ENCODE results near the gene COL15A1. TPM values are rescaled to one million over a fixed set of nuclear protein-coding genes. Genes with fewer than 3 reads are reported as not detected.

Gene COL15A1
- polyA plus RNA-seq, 1 experiment = 3.2 TPM

DNA sequence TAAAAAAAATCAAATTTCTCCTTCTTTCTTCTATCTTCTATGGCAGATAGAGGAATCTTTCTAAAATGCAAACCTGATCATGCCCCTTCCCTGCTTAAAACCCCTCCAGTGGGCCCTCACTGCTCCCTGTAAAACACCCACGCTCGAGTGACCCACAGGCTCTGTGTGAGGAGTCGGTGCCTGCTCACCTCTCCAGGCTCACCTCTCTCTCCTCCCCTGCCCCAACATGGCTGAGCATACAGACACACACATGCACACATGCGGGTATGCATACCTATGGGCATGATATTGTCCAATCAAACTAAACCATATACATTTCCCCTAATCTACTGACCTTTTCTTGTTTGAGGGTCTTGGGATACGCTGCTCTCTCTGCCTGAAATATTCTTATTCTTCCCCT is 40.8 kb upstream of the COL15A1 start:
- POLR2A ChIA-PET = no interaction called here
- no peak overlapping the region for H3K4me3 ChIP-seq (ENCODE audit: low read depth, low read length)
- TF ChIP-seq, protein P1, sequence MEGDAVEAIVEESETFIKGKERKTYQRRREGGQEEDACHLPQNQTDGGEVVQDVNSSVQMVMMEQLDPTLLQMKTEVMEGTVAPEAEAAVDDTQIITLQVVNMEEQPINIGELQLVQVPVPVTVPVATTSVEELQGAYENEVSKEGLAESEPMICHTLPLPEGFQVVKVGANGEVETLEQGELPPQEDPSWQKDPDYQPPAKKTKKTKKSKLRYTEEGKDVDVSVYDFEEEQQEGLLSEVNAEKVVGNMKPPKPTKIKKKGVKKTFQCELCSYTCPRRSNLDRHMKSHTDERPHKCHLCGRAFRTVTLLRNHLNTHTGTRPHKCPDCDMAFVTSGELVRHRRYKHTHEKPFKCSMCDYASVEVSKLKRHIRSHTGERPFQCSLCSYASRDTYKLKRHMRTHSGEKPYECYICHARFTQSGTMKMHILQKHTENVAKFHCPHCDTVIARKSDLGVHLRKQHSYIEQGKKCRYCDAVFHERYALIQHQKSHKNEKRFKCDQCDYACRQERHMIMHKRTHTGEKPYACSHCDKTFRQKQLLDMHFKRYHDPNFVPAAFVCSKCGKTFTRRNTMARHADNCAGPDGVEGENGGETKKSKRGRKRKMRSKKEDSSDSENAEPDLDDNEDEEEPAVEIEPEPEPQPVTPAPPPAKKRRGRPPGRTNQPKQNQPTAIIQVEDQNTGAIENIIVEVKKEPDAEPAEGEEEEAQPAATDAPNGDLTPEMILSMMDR (IDR thresholded peaks at IDR 0.05; ENCODE audit: low read depth, low read length) = no peak
- CTCF ChIA-PET = no interaction called here
- DNase-seq (ENCODE audit: low read depth, low spot score) = no peak
- peaks cover 2% of the 10 kb centered on the region for H3K9me3 ChIP-seq (ENCODE audit: control insufficient read depth, insufficient read depth, low read length)
- H3K27ac ChIP-seq (ENCODE audit: low read depth, low read length) = no peak overlapping the region
- H3K27me3 ChIP-seq (ENCODE audit: control insufficient read depth, insufficient read depth, low read length) = no peaks in the 10 kb centered on the region

GRCh38 chr9:98903961-98904411 is 39.7 kb upstream of the COL15A1 start:
- Histone ChIP-seq H3K9me3 (ENCODE audit: control insufficient read depth, insufficient read depth, low read length) (peaks cover 5% of the 10 kb centered on the region), H3K4me3 (ENCODE audit: low read depth, low read length) (no peak overlapping the region), H3K27me3 (ENCODE audit: control insufficient read depth, insufficient read depth, low read length) (no peaks in the 10 kb centered on the region), H3K27ac (ENCODE audit: low read depth, low read length) (no peak overlapping the region)
- CTCF ChIA-PET = no interaction called here
- POLR2A ChIA-PET = no interaction called here
- TF ChIP-seq, protein P1 (IDR thresholded peaks at IDR 0.05; ENCODE audit: low read depth, low read length) = no peak
- DNase-seq (ENCODE audit: low read depth, low spot score) = no peak

GRCh38 chr9:98905015-98905414 is 38.7 kb upstream of the COL15A1 start:
- no peak for DNase-seq (ENCODE audit: low read depth, low spot score)
- CTCF ChIA-PET = no interaction called here
- POLR2A ChIA-PET = no interaction called here
- H3K4me3 ChIP-seq (ENCODE audit: low read depth, low read length) = no peak overlapping the region
- TF ChIP-seq, protein P1 (IDR thresholded peaks at IDR 0.05; ENCODE audit: low read depth, low read length) = no peak
- no peaks in the 10 kb centered on the region for H3K27me3 ChIP-seq (ENCODE audit: control insufficient read depth, insufficient read depth, low read length)
- H3K27ac ChIP-seq (ENCODE audit: low read depth, low read length) = no peak overlapping the region
- peaks cover 5% of the 10 kb centered on the region for H3K9me3 ChIP-seq (ENCODE audit: control insufficient read depth, insufficient read depth, low read length)

DNA sequence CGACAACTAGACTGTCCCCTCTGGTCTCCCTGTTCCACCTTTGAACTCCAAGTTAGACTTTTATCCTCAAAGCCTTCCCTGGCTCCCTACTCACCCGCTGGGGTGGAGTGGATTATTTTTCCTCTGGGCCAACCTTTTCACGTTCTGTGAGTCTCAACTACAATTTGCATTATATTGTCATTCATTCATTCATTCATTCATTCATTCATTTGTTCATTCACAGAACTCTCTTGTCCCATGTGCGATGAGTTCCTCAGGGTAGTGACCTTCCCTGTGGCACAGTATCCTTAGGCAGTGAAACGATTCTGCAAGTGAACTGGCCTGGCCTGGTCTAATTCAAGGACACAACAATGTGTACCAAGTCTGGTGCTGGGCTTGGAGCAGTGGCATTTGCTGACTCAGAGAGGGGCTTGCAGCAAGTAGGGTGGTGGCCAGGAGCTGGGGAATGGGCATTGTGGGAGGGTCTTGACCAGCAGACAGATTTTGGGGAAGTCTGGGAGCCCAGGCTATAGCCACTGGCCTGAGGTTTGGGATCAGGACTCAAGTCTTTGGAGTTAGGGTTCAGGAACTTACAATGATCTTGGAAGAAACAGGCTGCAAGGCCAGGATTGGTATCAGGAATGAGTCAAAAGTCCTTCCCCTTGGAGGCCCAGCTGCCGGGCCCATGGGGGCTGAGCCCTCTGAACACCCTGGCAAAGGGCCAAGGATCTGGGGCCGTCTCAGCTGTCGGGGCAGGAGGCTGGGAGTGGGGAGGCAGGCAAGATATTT is 37.2 kb upstream of the COL15A1 start:
- no peak overlapping the region for H3K4me3 ChIP-seq (ENCODE audit: low read depth, low read length)
- no peak overlapping the region for H3K27ac ChIP-seq (ENCODE audit: low read depth, low read length)
- ChIA-PET CTCF (no interaction called here), POLR2A (interaction anchor here (0.6 to 1.0 kb wide), 2 partner anchors 14 to 104 kb away, joined by 3 to 4 read pairs; no protein-coding TSS in a partner anchor)
- no peak for DNase-seq (ENCODE audit: low read depth, low spot score)
- peaks cover 5% of the 10 kb centered on the region for H3K9me3 ChIP-seq (ENCODE audit: control insufficient read depth, insufficient read depth, low read length)
- TF ChIP-seq, protein P1 (IDR thresholded peaks at IDR 0.05; ENCODE audit: low read depth, low read length) = no peak
- no peaks in the 10 kb centered on the region for H3K27me3 ChIP-seq (ENCODE audit: control insufficient read depth, insufficient read depth, low read length)

DNA sequence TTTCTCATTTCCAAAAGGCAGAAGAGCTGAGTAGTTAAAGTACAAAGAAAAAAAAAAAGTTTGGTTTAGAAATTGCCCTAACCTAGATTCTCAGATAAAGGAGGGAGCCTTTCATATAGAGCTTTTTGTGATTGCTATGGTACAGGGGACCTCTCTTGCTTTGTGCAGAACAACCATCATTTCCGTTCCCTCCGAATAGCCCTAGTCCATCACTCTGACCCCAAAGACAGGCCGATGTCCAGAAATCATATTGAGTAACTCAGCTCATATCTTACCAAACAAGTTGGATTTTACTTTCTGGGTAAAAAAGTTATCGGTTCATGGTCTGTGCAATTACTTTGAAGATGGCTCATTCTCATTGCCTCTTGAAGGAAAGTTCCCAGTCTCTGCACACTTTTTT is 36.7 kb upstream of the COL15A1 start:
- Histone ChIP-seq H3K27me3 (ENCODE audit: control insufficient read depth, insufficient read depth, low read length) (no peaks in the 10 kb centered on the region), H3K4me3 (ENCODE audit: low read depth, low read length) (no peak overlapping the region), H3K9me3 (ENCODE audit: control insufficient read depth, insufficient read depth, low read length) (peaks cover 5% of the 10 kb centered on the region), H3K27ac (ENCODE audit: low read depth, low read length) (no peak overlapping the region)
- ChIA-PET CTCF (interaction anchor here (0.7 to 1.0 kb wide), 2 partner anchors 45 to 232 kb away, joined by 3 read pairs; no protein-coding TSS in a partner anchor), POLR2A (interaction anchor here (0.6 kb wide), 1 partner anchor 105 kb away, joined by 4 read pairs; no protein-coding TSS in a partner anchor)
- DNase-seq (ENCODE audit: low read depth, low spot score) = no peak
- TF ChIP-seq, protein P1 (IDR thresholded peaks at IDR 0.05; ENCODE audit: low read depth, low read length) = no peak

Measured in AG04450 (cell line).